DND-41 (cell line): Measurements from ENCODE around the gene ZKSCAN1.

Source experiments
- EZH2 ChIP-seq: IDR thresholded peaks from 3 replicates; pipeline ENCODE4 v1.6.1; 2012; ENCODE audit warnings: borderline replicate concordance, low read depth, mild to moderate bottlenecking, moderate library complexity, low read length, inconsistent platforms; ENCODE audit not compliant: severe bottlenecking
- TF ChIP-seq, protein P1 (sequence below): IDR thresholded peaks from 2 replicates; pipeline ENCODE4 v1.5.1; 2012; ENCODE audit warnings: borderline replicate concordance, low read length, moderate library complexity, mild to moderate bottlenecking; ENCODE audit not compliant: poor library complexity, severe bottlenecking; ENCODE audit errors: extremely low read depth

- TF ChIP-seq, protein P1, sequence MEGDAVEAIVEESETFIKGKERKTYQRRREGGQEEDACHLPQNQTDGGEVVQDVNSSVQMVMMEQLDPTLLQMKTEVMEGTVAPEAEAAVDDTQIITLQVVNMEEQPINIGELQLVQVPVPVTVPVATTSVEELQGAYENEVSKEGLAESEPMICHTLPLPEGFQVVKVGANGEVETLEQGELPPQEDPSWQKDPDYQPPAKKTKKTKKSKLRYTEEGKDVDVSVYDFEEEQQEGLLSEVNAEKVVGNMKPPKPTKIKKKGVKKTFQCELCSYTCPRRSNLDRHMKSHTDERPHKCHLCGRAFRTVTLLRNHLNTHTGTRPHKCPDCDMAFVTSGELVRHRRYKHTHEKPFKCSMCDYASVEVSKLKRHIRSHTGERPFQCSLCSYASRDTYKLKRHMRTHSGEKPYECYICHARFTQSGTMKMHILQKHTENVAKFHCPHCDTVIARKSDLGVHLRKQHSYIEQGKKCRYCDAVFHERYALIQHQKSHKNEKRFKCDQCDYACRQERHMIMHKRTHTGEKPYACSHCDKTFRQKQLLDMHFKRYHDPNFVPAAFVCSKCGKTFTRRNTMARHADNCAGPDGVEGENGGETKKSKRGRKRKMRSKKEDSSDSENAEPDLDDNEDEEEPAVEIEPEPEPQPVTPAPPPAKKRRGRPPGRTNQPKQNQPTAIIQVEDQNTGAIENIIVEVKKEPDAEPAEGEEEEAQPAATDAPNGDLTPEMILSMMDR = no peak
- TF ChIP-seq EZH2 = no peak
Measured at GRCh38 chr7:100063376-100063775, 48.0 kb downstream of the ZKSCAN1 start.
